Right hindlimb (tissue), 1 donor: ENCODE results near the gene EMC8.

ENCODE experiments used
- DNase-seq: peaks from one replicate; pipeline ENCODE4 v3.0.0-alpha.2; 2018

The EMC8 gene

DNA sequence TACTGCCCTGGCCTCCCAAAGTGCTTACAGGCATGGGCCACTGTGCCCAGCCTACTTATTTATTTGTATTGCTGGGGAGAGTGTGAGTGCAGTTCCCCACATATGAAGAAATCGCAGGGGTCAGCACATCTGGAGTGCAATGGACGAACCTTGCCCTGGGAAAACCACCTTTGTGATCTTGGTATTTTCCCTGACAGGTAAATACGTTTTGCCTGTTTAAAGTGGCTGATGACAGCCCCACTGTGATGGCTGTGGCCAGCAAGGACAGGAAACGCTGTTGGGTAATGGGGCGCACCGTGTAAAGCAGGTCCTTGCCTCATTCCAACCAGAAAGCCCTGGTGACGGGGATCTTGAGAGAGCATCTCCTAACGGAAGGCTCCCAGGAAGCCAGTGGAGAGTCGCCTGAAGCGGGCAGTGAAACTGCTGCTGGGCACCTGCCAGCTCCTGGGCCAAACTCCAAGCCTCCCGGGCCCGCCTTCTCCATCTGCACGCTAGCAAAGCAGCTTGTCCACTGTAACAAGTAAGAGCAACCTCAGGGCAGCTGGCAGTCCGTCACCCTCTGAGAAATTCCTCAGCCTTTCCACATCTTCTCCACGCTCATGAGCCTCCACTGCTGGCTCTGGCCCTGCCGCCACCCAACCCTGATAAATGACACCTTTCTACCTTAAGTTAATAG lies 17.5 kb downstream of the EMC8 start:
- peak; percentile 56 for DNase-seq

DNA sequence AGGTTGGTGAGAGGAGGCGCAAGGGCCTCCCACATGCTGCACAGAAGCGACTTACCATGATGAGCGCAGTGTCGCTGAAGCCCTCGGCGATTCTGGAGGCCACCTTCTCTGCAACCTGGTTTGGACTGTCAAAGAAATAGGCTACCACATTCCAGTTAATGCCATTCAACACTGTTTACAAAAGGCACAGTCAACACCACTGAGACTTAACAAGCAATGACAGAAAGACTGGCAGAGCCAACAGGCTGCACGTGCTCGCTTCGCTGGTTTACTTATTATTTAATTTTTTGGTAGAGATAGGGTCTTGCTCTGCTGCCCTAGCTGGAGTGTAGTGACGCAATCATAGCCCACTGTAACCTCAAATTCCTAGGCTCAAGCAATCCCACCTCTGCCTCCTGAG lies 18.2 kb downstream of the EMC8 start:
- DNase-seq = no peak

DNA sequence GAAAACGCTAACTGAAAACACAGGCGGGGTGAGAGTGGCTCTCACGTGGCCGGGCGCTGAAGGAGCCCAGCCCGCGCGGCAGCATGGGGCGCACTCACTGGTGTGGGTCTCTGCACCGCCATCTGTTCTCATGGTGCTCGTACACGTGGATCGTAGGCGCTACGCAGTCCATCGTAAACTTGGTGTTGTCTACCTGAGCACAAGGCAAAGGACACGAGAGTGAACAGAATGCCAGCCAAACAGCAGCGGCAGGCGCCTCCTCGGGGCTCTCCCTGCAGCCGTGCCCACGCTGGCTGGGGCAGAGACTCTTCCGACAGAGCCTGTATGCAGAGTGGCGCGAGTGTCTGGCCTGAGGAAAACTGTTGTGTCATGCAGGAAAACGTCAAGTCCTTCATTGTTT lies 19.1 kb downstream of the EMC8 start:
- DNase-seq = no peak

DNA sequence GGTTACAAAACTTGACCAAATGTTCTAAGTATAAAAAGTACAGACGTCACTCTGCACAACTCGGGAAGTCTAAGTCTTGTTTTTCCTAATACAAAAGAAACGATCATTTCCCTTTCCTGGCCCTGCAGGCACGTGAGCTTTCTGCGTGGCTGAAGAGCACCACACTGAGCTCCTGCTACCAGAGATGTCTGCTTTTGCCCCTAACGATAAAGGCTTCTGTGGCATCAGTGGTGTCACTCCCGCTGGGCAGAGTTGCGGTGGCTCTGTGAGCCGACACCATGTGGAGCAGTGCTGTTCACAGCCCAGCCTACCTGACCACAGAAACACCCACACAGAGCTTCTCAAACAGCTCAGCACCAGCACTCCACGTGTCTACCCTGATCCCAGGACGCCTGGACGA lies 20.5 kb downstream of the EMC8 start:
- no peak for DNase-seq

DNA sequence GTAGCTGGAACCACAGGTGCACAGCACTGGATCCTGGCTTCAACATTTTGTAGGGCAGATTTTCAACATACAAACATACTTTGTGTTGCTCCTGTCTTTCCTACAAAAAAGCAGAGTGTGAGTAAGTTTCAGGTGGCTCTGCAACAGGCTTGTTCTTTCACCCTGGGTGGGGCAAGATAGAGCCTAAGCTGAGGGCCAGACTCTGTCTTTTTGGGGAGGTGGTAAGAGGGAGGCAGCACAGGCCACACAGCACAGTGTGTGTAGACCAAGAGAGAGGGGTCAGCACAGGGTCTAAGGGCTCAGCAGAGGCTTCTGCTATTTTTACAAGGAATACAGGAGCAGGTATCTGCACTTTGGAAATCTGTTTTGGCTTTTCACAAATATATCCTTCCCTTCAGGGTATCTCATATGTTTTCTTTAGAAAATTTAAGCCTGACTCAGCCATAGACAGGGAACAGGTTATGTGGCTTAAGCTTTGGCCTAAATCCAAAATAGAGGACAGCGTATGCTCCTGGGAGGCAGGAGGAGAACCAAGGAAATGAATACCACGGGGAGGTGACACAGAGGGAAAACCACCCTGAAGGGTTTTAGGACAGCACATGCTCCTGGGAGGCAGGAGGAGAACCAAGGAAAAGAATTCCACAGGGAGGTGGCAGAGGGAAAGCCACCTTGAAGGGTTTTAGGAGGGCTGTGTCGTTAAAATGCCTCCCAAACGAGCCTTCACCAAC lies 21.6 kb downstream of the EMC8 start:
- no peak for DNase-seq

DNA sequence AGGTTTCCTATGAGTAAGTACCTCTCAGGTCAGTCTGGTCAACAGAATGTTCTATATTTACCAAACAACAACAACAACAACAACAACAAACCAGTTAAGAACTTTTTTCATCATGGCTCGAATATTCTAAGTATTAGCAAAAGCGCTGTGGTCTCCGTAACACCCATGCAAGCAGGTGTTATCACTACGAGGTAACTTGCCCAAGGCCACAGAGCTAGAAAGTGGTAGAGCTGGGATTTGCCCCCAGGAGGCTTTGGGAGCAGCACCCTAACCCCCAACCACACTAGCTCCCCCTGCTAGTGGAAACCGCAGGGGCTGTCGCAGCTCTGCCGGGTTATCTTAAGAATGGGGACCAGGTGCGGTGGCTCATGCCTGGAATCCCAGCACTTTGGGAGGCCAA lies 24.5 kb downstream of the EMC8 start:
- no peak for DNase-seq

DNA sequence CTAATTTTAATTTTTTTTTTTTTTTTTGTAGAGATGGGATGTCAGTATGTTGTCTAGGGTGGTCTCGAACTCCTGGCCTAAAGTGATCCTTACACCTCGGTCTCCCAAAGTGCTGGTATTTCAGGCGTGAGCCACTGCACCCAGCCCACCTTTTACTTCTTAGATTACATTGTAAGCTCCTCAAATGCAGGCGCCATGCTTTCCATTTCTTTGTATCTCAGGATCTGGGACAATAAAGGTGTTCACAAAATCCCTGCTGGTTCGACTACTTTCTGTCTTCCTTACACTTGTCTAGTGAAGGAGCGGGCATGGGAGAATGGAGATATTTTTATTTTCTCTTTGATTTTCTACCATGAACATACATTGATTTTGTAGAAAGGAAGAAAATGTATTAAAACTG lies 25.2 kb downstream of the EMC8 start:
- no peak for DNase-seq

DNA sequence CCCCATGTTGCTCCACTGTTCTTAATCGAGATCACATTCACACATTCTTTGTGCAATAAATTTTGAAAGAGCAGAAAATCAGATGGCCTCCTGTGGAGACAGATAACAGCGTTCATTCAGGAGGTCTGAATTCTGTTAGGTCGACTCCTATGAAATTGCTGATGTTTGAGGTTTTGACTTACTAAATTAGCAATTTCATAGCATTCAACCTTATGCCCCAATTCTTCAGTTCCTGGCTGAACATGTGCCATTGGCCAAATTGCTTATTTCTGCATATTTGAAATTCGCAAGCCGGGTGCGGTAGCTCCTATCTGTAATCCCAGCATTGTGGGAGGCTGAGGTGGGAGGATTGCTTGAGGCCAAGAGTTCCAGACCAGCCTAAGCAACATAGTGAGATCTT lies 26.3 kb downstream of the EMC8 start:
- DNase-seq = no peak

DNA sequence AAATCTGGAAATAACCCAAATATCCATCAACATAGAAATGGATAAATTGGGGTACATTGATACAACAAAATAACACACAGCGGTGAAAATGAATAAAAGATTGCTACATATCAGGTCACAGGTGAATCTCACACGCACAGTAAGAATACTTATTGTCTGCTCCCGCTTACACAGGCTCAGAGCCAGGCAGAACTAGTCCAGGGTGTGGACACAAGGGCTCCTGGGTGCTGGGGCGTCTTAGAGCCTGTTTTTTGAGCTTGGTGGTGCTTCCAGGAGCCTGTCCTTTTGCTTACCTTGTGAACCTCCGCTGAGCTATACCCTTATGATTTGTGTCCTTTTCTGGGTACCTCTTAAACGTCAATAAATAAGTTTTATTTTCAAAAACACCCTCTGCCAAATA lies 28.6 kb downstream of the EMC8 start:
- DNase-seq = no peak

DNA sequence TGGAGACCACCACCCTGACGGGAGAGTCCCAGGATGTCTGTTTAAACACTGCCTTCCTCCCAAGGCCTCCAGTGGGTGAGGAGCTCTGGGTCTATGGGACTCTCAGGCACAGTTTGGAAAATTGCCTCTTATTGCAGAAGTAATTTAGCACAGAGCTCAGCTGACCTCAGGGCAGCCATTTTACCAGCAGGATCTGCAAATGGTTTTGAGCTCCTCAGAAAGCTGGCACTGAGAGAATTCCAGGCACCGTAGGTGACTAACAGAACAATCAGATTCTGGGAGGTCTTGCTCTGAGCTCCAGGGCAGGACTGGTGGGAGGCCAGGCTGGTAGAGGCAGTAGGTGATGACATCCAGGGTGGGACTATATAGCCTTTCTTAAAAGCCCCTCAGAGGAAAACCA lies 31.1 kb downstream of the EMC8 start:
- DNase-seq = no peak

DNA sequence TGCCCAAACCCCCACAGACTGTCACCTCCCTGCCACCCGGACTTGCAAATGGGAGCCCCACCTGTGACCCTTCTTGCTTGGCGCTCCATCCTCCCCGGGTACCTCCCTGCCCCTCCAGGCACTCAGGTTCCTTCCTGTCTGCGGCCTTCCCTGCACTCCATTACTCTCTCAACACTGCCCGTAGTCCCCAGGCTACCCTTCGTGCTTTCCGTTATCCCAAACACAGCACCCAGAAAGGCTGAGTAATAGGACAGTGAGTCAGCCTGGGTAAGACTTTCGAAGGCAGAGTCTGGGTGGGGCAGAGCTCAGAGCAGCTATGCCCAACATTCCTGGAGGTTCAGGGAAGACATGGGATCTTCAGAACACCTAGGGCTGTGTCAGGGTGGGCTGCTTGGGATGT lies 31.8 kb downstream of the EMC8 start:
- no peak for DNase-seq

DNA sequence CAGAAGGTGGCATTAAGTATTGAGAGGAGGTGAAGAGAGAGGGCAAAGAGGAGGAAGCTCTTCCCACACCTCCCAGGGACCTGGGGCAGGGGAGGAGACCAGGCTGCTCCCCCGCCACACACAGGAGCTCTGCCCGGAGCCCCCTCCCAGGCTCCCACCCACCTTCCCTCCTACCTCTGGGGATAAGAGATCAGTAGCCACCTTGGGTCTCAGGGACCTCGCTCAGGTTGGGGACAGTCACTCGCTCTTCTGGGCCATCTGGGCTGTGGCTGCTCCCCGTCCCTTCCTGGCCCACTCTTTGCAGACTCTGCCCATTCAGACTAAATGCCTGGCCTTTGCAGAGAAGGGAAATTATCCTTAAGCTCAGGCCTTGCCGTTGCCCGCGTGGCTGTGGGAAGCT lies 33.6 kb downstream of the EMC8 start:
- DNase-seq = no peak

DNA sequence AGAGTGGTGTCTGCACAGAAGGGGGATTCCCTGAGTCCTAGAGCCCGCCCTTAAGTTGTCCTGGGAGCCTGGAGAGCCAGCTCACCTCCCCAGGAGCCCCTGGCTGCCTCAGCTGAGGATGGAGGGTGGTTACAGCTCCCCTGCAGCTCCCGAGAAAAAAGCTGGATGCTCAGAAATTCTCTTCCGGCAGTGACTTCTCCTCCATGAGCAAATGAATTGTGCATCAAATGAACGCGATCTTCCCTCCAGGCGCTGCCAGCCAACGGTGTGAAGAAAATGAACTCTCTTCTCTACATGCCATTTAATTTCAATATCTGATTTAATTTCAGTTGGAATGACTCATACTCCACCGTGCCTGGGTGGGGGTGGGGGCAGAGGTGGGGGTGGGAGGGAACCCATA lies 34.1 kb downstream of the EMC8 start:
- DNase-seq = no peak

DNA sequence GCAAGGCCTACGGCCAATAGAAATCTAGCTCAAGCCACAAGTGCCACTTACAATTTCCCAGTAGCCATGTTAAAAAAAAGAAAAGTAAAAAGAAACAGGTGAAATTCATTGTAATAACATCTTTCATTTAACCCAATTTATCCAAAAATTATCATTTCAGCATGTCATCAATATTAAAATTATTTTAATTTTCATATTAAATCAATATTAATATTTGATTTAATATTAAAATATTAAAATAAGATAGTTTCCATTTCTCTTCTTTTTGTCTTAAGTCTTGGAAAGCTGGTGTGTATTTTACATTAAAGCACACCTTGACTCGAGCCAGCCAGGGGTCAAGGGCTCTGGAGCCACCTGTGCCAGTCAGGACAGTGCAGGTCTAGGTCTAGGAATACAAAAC lies 35.7 kb downstream of the EMC8 start:
- DNase-seq = no peak

DNA sequence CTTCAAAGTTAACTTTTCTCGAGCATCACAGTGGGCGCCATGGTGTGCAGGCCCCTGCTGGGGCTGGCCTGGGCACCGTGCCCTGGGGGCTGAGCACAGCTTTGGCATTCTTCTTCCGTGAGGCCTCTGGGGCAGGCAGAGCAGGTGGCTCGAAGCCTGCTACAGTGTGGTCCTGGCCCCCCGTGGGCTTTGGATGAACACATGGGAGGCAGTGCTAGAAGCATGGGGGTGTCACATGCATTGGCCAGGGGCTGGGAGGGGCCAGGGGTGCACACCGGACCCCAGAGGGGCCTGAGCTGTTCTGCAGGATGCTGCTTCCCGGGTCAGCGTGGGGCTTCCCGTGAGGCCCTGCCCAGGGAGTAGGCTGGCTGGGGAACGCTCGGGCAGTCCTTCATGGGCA lies 36.4 kb downstream of the EMC8 start:
- no peak for DNase-seq

DNA sequence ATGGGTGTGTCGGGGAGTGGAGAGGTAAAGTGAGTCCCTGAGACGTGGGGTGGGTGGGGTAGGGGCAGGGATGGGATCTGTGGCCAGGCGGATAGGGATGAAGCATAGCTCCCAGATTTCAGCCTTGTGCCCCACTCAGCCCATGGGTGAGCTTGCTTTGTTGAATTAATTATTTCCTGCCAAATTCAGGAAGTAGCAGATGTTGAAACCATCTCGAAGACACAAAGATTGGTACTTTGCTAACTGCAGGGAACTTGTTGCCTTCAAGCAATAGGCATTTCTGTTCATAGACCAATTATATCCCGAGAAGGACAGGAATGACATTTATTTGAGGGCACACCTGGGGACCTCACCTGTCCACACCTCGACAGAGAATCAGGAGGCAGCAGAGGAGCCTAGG lies 37.5 kb downstream of the EMC8 start:
- DNase-seq = no peak

DNA sequence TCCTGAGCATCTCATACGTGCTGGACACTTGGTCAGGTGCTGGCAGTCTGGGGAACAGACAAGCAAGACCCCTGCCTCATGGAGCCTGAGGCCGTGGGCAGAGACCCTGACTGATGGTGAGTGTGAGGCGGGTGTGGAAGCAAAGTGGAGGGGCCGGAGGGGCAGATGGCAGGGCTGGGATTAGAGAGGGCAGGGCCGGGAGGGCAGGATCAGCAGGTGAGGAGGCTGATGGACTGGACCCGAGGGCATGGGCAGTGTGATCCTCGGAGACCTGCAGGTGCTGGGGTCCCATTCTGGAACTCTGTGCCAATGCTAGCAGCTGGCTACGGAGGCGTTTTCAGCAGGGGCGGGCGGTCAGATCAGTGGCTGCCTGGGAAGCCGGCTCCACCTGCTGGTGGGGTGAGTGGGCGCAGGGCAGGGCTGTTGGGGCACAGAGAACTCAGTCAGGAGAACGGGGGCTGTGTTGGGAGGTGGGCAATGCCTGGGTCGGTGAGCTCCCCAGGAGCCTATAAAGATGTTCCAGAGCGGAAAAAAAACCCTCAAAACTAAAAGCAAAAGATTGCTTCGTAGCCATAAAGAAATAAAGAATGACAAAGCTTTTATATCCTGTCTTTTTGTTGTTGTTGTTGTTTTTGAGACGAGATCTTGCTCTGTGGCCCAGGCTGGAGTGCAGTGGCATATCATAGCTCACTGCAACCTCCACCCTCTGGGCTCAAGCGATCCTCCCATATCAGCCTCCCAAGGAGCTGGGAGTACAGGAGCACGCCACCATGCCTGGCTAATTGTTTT lies 39.5 kb downstream of the EMC8 start:
- DNase-seq = no peak

DNA sequence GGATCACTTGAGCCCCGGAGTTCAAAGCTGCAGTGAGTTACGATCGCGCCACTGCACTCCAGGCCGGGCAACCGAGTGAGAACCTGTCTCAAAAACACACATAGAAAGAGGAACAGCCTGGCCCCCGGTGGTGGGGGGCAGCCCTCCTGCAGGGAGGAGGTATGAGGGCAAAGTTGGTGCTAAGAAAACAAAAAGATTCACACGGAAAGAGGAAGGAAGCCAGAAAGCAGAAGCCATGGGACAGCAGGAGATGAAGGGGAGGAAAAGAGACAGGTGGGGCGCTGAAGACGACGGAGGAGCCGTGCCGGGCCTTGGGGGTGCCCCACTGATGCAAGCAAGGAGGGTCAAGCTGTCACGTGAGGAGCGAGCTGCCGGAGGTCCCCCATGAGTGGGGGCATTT lies 40.2 kb downstream of the EMC8 start:
- no peak for DNase-seq

DNA sequence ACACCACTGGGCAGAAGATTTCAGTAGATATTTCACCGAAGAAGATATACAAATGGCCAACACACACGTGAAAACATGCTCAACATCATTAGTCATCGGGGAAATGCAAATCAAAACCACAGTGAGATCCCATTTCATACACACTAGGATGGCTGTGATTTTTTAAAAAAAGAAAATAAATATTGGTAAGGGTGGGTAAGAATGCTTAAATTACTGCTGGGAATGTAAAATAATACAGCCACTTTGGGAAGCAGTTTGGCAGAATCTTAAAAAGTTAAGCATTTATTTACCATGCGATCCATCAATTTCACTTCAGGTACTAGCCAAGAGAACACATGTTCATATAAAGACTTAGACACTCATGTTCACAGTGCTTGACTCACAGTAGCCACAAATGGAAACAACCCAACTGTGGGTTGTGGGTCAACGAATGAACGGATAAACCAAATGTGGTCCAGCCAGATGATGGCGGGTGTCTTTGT lies 42.0 kb downstream of the EMC8 start:
- DNase-seq = no peak

DNA sequence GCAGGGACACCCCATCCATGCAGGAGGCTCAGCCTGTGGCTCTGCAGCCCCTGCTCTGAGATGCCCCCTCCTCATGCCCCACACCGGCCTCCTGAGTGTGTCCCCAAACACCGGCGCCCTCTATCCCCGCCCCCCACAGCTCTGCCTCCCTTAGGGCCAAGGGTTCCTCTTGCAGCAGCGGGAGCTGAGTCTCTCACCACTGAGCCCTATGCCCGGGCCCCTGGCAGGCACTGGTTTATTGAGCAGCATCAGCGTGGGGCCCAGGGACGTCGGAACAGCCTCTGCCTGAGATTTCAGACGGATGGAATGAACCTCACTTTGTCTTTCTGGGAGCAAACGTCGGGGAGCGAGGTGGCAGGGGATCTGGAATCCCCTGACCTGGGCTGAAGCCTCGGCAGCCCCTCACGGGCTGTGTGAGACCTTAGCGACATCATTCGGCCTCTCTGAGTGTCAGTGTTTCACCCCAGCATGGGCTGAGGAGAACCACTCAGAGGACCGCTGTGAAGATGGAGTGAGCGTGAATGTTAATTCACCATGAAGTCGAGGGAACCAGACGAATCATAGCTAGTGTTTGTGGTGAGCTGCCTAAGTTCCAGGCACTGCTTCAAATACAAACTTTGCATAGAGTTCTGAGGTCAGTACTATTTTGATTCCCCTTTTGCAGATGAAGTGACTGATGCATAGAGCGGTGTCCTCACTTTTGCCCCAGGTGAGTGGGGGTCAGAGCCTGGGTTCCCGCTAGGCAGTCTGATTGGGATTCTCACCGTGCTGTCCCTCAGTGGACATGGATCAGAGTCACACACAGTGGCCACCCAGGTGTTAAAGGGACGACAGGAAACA lies 43.2 kb downstream of the EMC8 start:
- DNase-seq = no peak

DNA sequence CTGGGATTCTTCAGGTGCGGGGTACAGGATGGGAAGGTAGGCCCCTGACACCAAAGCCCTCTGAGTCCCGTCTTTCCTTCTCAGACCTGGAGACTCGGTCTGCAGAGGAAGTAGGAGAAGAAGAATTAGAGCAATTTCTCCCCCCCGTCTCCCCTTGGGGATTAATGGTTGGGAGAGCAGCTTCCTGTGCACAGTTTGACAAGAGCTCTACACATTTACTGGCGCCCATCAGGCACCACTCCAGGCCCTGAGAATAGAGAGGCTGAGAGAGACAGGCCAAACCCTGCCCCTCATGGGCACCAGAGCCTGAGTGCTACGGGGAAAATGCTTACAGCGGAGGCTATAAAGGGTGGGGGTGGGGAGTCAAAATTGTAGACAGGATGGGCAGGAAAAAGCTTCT lies 44.9 kb downstream of the EMC8 start:
- DNase-seq = no peak

DNA sequence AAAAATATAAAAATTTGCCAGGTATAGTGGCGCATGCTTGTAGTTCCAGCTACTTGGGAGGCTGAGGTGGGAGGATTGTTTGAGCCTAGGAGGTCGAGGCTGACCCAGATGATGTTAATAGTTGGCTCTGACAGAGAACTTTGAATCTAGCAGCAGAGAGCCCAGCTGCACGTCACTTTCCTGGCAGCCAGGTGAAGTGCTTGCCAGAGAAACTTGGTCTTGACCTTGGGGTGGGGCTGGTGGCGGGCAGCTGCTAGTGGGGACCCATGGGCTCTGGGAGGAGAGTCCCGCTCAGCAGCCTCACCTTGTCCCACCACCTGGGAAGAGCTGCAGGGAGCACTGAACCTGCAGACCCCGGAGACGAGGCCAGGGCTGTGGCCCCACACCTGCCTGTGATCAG lies 45.4 kb downstream of the EMC8 start:
- no peak for DNase-seq

DNA sequence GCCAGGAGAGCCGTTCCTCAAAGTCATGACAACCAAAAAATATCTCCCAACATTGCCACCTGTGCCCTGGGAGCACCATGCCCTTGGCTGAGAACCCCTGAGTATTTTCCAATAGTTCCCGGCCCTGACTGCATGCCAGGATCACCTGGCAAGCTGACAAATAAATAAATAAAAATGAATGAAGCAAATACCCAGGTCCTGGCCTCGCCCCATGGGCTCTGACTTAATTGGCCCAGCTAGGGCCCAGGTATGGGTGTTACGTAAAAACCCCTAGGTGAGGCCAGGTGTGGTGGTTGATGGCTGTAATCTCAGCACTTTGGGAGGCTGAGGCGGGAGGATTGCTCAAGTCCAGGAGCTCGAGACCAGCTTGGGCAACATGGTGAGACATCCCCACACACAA lies 45.8 kb downstream of the EMC8 start:
- DNase-seq = no peak
